AG09309 (cell line): Measurements from ENCODE around the gene VPS51.

Experiments
- DNase-seq: peaks from one replicate; pipeline ENCODE4 v3.0.0-alpha.2; 2010; ENCODE audit warnings: low read depth
- H3K4me3 ChIP-seq: 2 replicates; pipeline ENCODE4 v1.5.1; 2011; ENCODE audit warnings: mild to moderate bottlenecking, low read depth, low read length, moderate library complexity; ENCODE audit not compliant: control insufficient read depth
- CTCF ChIP-seq: IDR thresholded peaks from 2 replicates; pipeline ENCODE4 v1.5.1; 2011; ENCODE audit warnings: mild to moderate bottlenecking, low read depth, low read length, inconsistent platforms; ENCODE audit not compliant: insufficient read depth, control insufficient read depth; ENCODE audit errors: missing control alignments

Gene VPS51

GRCh38 chr11:65057526-65057925 lies 38.5 kb upstream of the VPS51 start:
- H3K4me3 ChIP-seq, result no peak overlapping the region
- DNase-seq, result no peak
- TF ChIP-seq CTCF, result no peak

GRCh38 chr11:65058012-65058411 lies 38.0 kb upstream of the VPS51 start:
- TF ChIP-seq CTCF, result no peak
- no peak for DNase-seq
- no peak overlapping the region for H3K4me3 ChIP-seq

- no peak for TF ChIP-seq CTCF
- DNase-seq, result no peak
- no peak within 1 kb of the TSS for H3K4me3 ChIP-seq
These were observed 37.5 kb upstream of the VPS51 start, which contains the start of gene NAALADL1 for GRCh38 chr11:65058419-65059054. TSS of gene NAALADL1 (minus strand) at chr11:65058553. CDS start at chr11:65058521, 32 bp downstream.

- no peak for TF ChIP-seq CTCF
- DNase-seq, result no peak
- no peak overlapping the region for H3K4me3 ChIP-seq
These were observed 36.5 kb upstream of the VPS51 start for GRCh38 chr11:65059523-65059922.

GRCh38 chr11:65059959-65060824 lies 35.8 kb upstream of the VPS51 start:
- no peak overlapping the region for H3K4me3 ChIP-seq
- DNase-seq, result no peak
- no peak for TF ChIP-seq CTCF

GRCh38 chr11:65060913-65061408 lies 35.1 kb upstream of the VPS51 start:
- no peak overlapping the region for H3K4me3 ChIP-seq
- DNase-seq, result no peak
- TF ChIP-seq CTCF, result peak; percentile 24
